GM20431 (cell line): ENCODE results near the gene ZBTB40.

Experiments used
- in situ Hi-C: fragments of 300-500 bp; cut with MseI, MboI; formaldehyde crosslinking; loops from one replicate; pipeline ENCODE4 v1.15.0; 2020; ENCODE audit warnings: low sequenced_read_pairs; ENCODE audit not compliant: unreplicated experiment

Gene ZBTB40

GRCh38 chr1:22451702-22452480, at the start of gene ZBTB40:
TSS of gene ZBTB40 (plus strand) at chr1:22451851. CDS start at chr1:22489949, 38,098 bp downstream.
- in situ Hi-C loops = no loop called here

DNA sequence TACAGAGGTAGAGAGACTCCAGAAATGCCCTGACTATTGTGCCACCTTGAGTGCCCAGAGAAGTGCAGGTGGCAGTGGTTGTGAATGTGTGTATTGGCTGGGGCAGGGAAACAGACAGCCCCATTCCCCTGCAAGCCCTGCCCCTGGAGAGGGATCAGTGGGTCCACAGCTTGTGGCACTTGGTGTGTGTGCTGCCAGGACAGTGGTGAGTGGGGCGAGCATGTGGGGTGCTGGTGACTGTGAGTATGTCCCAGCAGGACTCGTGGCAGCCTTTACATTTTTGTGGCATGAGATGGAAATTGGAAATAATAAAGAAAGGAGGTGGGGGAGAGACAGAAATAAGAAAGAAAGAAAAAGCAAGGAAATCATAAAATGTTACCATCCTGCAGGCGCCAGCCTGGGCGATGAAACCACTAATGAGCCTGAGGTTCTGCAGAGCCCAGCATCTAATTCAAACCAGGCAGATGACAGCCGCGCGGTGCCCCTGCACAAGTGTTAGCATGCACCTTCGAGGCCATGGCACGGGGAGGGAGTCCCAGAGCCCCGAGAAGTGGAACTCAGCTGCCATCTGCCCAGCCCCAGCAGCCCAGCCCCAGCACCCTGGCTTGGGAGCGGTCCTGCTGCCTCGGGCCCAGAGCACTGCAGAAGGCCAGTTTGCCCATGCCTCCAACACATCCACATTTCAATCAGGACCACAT, 49.1 kb upstream of the ZBTB40 start:
- in situ Hi-C loops = no loop called here

DNA sequence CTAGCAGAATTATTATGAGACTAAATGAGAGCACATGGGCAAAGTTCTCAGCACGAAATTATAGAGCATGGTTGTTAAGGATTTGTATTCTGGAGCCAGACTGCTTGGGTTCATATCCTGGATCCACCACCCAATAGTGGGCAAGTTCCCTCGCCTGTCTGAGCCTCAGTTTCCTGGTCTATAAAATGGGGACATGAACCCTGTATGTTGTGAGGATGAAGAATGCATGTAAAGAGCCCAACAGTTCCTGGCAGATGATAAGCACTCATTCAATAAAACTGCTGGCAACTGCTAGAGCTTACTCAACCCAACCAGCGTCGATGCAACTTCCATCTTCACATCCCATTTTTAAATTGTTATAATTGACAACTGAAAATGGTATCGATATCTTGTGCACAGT, 47.2 kb upstream of the ZBTB40 start:
- in situ Hi-C loops = no loop called here

GRCh38 chr1:22406722-22407495, 44.7 kb upstream of the ZBTB40 start:
- in situ Hi-C loops = no loop called here

DNA sequence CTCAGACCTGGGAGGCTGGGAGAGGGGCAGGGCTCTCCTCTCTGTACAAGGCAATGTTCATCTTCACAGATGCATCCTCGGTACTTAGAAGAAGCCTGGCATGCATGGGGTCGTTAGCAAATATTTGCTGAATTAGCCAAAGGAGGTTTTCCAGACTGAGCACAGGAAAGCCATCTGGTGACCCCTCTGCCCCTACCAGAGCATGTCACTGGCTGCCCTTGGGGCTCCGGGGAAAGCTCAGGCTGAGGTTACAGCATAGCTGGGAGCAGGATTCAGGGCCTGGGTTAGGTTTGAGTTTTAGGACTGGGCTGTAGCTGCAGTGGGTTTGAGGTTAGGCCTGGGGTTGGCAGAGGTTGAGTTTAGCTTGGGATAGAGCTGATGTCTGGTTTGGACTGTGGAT, 43.4 kb upstream of the ZBTB40 start:
- in situ Hi-C loops = no loop called here

DNA sequence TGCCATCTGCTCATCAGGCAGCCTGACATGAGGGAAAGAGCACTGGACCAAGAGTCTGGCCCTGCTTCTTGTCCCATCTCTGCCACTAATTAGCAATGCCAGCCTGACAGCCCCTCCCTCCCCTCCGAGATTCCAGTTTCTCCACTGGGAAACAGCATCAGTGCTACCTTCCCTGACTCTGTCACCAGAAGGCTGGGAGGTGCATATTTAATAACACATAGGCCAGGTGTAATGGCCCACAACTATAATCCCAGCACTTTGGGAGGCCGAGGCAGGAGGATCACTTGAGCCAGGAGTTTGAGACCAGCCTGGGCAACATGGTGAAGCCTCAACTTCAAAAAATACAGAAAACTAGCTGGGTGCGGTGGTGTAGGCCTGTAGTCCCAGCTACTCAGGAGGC, 41.2 kb upstream of the ZBTB40 start:
- in situ Hi-C loops = loop anchor here (10.0 kb wide), 2 partner anchors 234 to 276 kb away; partner anchors contain the start of gene C1QC

DNA sequence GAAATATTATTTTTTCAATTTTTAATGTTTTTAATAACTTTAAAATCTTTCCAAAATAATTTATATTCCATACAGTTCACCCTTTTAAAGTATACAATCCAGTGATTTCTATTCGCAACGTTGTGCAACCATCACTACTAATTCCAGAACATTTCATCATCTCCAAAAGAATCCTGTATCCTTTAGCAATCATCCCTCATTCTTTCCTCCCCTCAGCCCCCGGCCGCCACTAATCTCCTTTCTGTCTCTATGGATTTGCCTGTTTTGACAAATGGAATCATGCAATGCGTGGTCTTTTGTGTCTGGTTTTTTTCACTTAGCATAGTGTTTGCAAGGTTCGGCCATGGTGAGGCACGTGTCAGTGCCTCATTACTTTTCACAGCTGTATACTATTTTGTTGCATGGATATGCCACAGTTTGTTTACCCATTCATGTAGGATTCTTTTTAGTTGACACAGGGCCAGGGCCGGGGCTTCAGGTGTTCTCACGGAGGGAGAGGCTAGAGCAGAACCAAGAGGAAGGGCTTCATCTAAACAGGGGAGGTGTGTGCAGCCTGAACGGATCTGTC, 40.6 kb upstream of the ZBTB40 start:
- in situ Hi-C loops = loop anchor here (10.0 kb wide), 2 partner anchors 234 to 276 kb away; partner anchors contain the start of gene C1QC

GRCh38 chr1:22411589-22411988, 40.1 kb upstream of the ZBTB40 start:
- in situ Hi-C loops = loop anchor here (10.0 kb wide), 2 partner anchors 233 to 277 kb away; partner anchors contain the start of gene C1QC

GRCh38 chr1:22412932-22413727, 38.5 kb upstream of the ZBTB40 start:
- in situ Hi-C loops = loop anchor here (10.0 kb wide), 2 partner anchors 232 to 278 kb away; partner anchors contain the start of gene C1QC

DNA sequence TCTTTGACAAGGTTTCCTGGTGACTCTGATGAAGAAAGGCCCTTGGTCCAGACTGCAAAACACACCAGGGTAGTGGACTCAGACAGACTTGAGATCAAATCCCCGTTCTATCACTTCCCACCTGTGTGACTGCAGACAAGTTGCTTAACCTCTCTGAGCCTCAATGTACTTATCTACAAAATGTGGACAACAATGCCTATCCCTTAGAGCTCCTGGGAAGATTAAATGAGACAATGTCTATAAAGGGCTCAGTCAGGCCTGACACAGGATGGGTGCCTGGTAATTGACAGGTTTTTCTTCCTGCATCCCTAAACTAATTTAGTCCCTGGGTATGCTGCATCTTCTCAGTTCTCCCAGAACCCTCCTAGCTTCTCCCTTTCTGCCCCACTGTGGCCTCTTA, 37.9 kb upstream of the ZBTB40 start:
- in situ Hi-C loops = loop anchor here (10.0 kb wide), 2 partner anchors 231 to 279 kb away; partner anchors contain the start of gene C1QC

GRCh38 chr1:22414244-22414751, 37.4 kb upstream of the ZBTB40 start:
- in situ Hi-C loops = loop anchor here (10.0 kb wide), 2 partner anchors 231 to 279 kb away; partner anchors contain the start of gene C1QC

DNA sequence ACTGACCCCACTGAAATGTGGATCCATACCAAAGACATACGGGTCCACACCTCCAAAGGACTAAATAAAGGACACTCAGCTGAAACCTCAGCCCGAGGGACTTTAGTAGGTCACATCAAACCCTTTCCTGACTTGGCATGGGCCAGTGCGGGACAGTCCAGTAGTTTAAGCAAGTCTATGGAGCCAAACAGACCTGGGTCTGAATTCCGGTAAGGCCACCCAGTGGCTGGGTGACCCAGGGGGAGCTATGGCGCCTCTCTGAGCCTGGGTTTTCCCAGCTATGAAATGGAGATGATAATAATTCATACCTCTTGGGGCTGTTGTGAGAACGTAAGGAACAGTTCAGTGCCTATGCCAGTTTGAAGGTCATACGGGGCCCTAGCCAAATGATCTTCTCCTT, 36.2 kb upstream of the ZBTB40 start:
- in situ Hi-C loops = loop anchor here (10.0 kb wide), 2 partner anchors 229 to 281 kb away; partner anchors contain the start of gene C1QC

- in situ Hi-C loops = loop anchor here (10.0 kb wide), 2 partner anchors 228 to 282 kb away; partner anchors contain the start of gene C1QC
These were observed 34.8 kb upstream of the ZBTB40 start for GRCh38 chr1:22416555-22417454.

GRCh38 chr1:22417466-22417865, 34.2 kb upstream of the ZBTB40 start:
- in situ Hi-C loops = loop anchor here (10.0 kb wide), 2 partner anchors 227 to 283 kb away; partner anchors contain the start of gene C1QC

DNA sequence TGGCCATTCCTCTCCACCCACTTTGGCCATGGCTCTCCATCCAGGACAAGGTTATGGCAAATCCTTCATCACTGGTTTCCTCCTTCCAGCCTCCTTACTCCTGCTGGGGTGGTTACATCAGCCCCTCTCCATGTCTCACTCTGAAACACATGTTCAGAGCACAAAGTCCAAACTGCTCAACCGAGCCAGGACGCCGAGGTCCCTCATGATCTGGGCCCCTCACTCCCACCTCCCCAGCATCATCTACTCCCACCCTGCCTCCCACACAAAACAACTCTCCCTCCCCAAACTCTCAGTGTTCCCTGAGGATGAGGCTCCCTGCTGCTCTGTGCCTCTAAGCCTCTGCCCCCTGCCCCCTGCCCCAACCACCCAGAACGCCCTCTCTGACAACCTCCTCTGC, 33.3 kb upstream of the ZBTB40 start:
- in situ Hi-C loops = loop anchor here (10.0 kb wide), 2 partner anchors 226 to 284 kb away; partner anchors contain the start of gene C1QC

- in situ Hi-C loops = loop anchor here (10.0 kb wide), 2 partner anchors 226 to 284 kb away; partner anchors contain the start of gene C1QC
These were observed 32.7 kb upstream of the ZBTB40 start for GRCh38 chr1:22418933-22419382.

DNA sequence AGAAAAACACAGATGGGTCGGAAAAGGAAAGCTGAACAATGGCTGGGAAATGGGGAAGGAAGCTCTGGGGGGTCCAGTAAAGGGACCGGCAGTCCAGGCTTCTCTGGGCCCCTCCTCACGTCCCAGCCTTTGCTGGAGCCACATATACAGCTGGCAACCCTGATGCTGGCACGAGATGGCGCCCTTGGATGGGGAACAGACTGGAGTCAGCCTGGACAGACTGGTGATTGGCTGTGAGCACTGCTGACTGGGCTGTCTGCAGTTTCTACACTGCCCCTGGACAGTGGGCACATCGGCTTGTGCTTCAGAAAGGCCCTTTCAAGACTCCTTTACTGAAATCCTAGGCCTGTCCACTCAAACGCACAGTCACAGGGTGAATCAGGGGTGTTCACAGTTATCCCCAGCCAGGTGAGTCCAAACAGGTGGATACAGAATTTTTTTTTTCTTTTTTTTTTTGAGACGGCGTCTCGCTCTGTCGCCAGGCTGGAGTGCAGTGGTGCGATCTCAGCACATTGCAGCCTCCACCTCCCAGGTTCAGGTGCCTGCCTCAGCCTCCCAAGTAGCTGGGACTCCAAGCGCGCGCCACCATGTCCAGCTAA, 31.1 kb upstream of the ZBTB40 start:
- in situ Hi-C loops = no loop called here
